Heart left ventricle (tissue), 16 donors: Measurements from ENCODE around the gene GATM. TPM values are rescaled to one million over a fixed set of nuclear protein-coding genes. Genes with fewer than 3 reads are reported as not detected.
"Not testable (repeated sequence)": the region's sequence is repeated elsewhere in the genome, so short reads cannot be mapped to it uniquely, and the experiment has no call there.

Experiments
- ATAC-seq, 4 donors: fragments of 200-7000 bp; cut with Tn5 transposase; one replicate each; pipeline ENCODE4 v1.9.1; 2020 to 2022; ENCODE audit warnings: moderate library complexity in 4 of 4, mild to moderate bottlenecking in 3 of 4, moderate number of reproducible peaks in 1 of 4
- DNase-seq, 5 donors: peaks; one replicate each; pipeline ENCODE4 v3.0.0-alpha.2; 2020
- H3K27ac ChIP-seq, 12 donors: fragments of 200-600 bp; sonication (generic) in 4 of 12; one replicate each; pipeline versions ENCODE4 v1.5.0 to v1.8.0; 2016 to 2022; ENCODE audit warnings: mild to moderate bottlenecking in 2 of 12
- H3K27me3 ChIP-seq, 9 donors: fragments of 200-600 bp; sonication (generic) in 2 of 9; one replicate each; pipeline versions ENCODE4 v1.5.1 to v1.8.0; 2016 to 2022; ENCODE audit warnings: mild to moderate bottlenecking in 3 of 9
- H3K36me3 ChIP-seq, 9 donors: fragments of 200-600 bp; sonication (generic) in 2 of 9; one replicate each; pipeline versions ENCODE4 v1.5.0 to v1.8.0; 2018 to 2022; ENCODE audit warnings: mild to moderate bottlenecking in 2 of 9
- H3K4me1 ChIP-seq, 12 donors: fragments of 200-600 bp; sonication (generic) in 4 of 12; one replicate each; pipeline versions ENCODE4 v1.5.0 to v1.8.0; 2016 to 2022; ENCODE audit warnings: mild to moderate bottlenecking in 3 of 12
- H3K4me3 ChIP-seq, 12 donors: fragments of 200-600 bp; sonication (generic) in 4 of 12; one replicate each; pipeline versions ENCODE4 v1.5.0 to v1.8.0; 2017 to 2022; ENCODE audit warnings: mild to moderate bottlenecking in 9 of 12, moderate library complexity in 4 of 12
- H3K9me3 ChIP-seq, 12 donors: fragments of 200-600 bp; sonication (generic) in 4 of 12; one replicate each; pipeline versions ENCODE4 v1.5.0 to v1.8.0; 2016 to 2022; ENCODE audit warnings: mild to moderate bottlenecking in 1 of 12
- POLR2A ChIP-seq, 2 donors: fragments of 450-650 bp; IDR thresholded peaks; one replicate each; pipeline ENCODE4 v1.6.1; 2017; ENCODE audit warnings: antibody characterized with exemption in 2 of 2, mild to moderate bottlenecking in 2 of 2, moderate library complexity in 2 of 2
- WGBS, 4 donors: extraction: QIAGEN DNeasy Blood & Tissue Kit in 2 of 4; methylation state at CpG; one replicate each; pipeline versions ENCODE4 v1.1.5 to v1.1.7; 2013 to 2018; 5-methylcytosine and 5-hydroxymethylcytosine counted together
- intact Hi-C, 10 donors: fragments of 100-400 bp; cut with DNase I; formaldehyde crosslinking; loops; one replicate each; pipeline versions ENCODE4 v1.11.1 to v1.14.2; 2022
- polyA plus RNA-seq, 2 donors: library from polyadenylated mRNA; stranded (reverse); fragments of 200-250 nt; gene quantifications; one replicate each; pipeline ENCODE4 v1.2.3, GENCODE V29; 2013
- total RNA-seq, 9 donors: library from RNA; depleted of rRNA in 2 of 9; stranded (reverse); fragments of >200 nt in 2 of 9; fragmentation: NEBNext Ultra II Directional in 3 of 9; extraction: Animal tissue kit (Norgen Biotek cat#: 25700) in 3 of 9; gene quantifications; one replicate each; pipeline versions ENCODE4 v1.1.0 to v1.2.4, GENCODE V29; 2016 to 2023
- TF ChIP-seq, protein P1 (sequence below), 12 donors: fragments of 200-600 bp; sonication (generic) in 4 of 12; IDR thresholded peaks; one replicate each; pipeline versions ENCODE4 v1.5.0 to v1.8.0; 2018 to 2022; ENCODE audit warnings: antibody characterized with exemption in 12 of 12, mild to moderate bottlenecking in 5 of 12
- donor health status: ischemic (EF 13 %, LVEDD 7.1; RV severe dilation, severe dysfunction).
- donor health status: healthy with polysubstance abuse.
- donor health status: DM: no; HTN: yes; CAD: no.
- donor health status: DM: no; HTN: no; CAD: no.
- donor health status: ischemic (EF 25% LVEDD 6.9; RV normal size, moderate dysfunction).
- donor health status: ischemic (EF 25% LVEDD 5.7; RV mildly dilated, moderate dysfunction).
- donor health status: healthy.
- donor health status: DM: yes; HTN: yes; CAD: no.
- donor health status: ischemic (EF 35%, LVEDD 5.7; RV mildly dilated, moderate dysfunction).
- donor health status: nonischemic (EF 11% LVEDD 7.7; RV severe dilation, severe dysfunction).
- donor health status: DM: yes; HTN: yes; CAD: no.
- donor health status: PGD.
- donor health status: ischemic (EF 29% LVEDD 5.4; RV normal size, mild dysfunction).
- donor health status: nonischemic (EF 23%, LVEDD 6.1; RV moderate dilation, normal function).

The GATM gene
- total and polyA plus RNA-seq, 11 donors = 8.3 to 121 (median 18.5) TPM

DNA sequence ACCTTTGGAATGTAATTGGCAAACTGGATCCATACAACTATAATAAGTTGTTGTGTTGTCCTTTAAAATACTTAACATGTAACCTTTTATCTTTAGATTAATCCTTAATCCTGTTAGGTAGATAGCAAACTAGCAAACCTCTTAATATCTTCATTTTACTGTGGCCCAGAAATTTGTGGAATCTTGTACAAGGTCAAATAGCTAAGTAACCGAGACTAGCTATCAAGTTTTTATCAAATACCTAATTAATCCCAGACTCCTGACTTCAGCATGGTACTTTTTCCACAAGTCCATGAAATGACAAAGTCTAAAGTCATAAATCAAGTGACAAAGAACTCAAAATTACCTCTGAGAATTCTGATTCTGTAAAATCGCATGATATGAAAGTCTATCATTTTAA, 4.4 kb downstream of the GATM start:
- TF ChIP-seq, protein P1, sequence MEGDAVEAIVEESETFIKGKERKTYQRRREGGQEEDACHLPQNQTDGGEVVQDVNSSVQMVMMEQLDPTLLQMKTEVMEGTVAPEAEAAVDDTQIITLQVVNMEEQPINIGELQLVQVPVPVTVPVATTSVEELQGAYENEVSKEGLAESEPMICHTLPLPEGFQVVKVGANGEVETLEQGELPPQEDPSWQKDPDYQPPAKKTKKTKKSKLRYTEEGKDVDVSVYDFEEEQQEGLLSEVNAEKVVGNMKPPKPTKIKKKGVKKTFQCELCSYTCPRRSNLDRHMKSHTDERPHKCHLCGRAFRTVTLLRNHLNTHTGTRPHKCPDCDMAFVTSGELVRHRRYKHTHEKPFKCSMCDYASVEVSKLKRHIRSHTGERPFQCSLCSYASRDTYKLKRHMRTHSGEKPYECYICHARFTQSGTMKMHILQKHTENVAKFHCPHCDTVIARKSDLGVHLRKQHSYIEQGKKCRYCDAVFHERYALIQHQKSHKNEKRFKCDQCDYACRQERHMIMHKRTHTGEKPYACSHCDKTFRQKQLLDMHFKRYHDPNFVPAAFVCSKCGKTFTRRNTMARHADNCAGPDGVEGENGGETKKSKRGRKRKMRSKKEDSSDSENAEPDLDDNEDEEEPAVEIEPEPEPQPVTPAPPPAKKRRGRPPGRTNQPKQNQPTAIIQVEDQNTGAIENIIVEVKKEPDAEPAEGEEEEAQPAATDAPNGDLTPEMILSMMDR (IDR thresholded peaks at IDR 0.05) = no peak
- no peak for TF ChIP-seq POLR2A (IDR thresholded peaks at IDR 0.05)
- no peak overlapping the region for H3K27ac ChIP-seq
- peaks cover 0 to 51% (median 0%) of the 10 kb centered on the region in 9 donors for H3K36me3 ChIP-seq
- no peaks in the 10 kb centered on the region for H3K9me3 ChIP-seq
- peaks cover 0 to 45% (median 23%) of the 10 kb centered on the region in 12 donors for H3K4me1 ChIP-seq
- DNase-seq = no peak
- H3K27me3 ChIP-seq = peaks cover 0 to 29% (median 0%) of the 10 kb centered on the region in 9 donors
- intact Hi-C loops = no loop called here
- 60 to 72% (median 64%) methylated on average over 2 of the region's 2 CpGs for WGBS, 4 donors
- no peak for ATAC-seq
- H3K4me3 ChIP-seq = no peak overlapping the region

DNA sequence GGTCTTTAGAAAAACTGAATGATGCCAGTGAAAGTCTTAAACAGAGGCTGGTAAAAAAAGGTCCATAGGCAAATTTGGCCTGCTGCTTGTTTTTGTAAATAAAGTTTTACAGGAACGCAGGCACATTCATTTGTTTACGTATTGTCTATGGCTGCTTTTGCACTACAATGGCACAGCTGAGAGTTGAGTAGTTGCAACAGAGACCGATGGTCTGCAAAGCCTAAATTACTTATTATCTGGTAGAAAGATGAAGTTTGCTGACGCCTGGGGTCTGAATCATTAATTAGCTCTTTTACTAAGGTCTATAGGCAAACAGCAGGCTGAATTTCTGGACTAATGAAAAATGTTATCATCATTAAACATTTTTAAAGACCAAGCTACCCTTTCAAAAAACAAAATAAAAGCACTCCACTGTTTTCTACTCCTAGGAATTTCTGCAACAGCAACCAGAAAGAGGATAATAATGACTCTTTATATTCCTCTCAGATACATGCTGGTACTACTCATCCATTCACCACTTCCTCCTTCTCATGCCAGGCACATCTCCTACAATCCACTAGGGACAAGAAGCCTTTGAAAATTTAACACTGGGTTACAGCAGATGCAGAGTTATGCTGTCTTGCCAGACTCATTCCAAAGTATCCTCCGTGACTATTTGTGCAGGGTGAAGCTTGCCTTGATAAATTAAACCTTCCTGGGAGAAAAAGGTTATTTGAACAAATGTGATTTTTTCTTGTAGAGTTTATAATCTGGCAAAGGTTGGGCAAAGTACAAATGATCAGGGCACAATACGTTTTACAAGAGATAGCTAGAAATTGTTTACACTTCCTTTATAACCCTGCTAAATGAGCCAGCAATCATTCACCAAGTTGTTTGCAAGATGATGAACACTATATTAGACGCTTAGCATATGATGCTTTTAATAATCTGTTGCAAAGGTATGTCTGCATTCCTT, 6.0 kb downstream of the GATM start:
- Histone ChIP-seq H3K27ac (no peak overlapping the region), H3K4me3 (no peak overlapping the region), H3K36me3 (peaks cover 0 to 67% (median 0%) of the 10 kb centered on the region in 9 donors), H3K9me3 (no peaks in the 10 kb centered on the region), H3K4me1 (peaks cover 0 to 51% (median 13%) of the 10 kb centered on the region in 12 donors), H3K27me3 (peaks cover 0 to 14% (median 0%) of the 10 kb centered on the region in 9 donors)
- 69 to 74% (median 73%) methylated on average over 7 of the region's 7 CpGs for WGBS, 4 donors
- TF ChIP-seq, protein P1 (IDR thresholded peaks at IDR 0.05) = no peak
- no peak for TF ChIP-seq POLR2A (IDR thresholded peaks at IDR 0.05)
- no peak for ATAC-seq
- DNase-seq = no peak
- intact Hi-C loops = no loop called here

DNA sequence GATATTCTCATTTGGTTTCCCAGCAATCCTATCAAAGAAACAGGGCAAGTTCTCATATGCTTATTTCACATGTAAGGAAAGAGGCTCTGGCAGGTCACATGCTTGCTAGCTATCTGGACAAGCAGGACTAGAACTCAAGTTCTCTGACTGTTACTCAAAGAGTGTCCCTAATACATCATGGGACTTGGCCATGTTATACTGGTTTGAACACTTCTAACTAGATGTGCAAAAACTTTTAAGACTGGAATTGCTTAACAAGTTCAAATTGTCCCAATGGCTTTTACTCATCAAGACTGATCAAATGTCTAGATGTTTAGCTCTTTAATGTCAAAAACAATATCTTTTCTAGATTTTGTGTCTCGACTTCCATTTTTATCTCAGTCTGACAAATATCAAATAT, 6.8 kb downstream of the GATM start:
- Histone ChIP-seq H3K36me3 (peaks cover 0 to 75% (median 2%) of the 10 kb centered on the region in 9 donors), H3K4me3 (no peak overlapping the region), H3K27ac (peak overlapping the region in 1 of 12 donors; percentile 33), H3K4me1 (peaks cover 0 to 47% (median 6%) of the 10 kb centered on the region in 12 donors), H3K9me3 (no peaks in the 10 kb centered on the region), H3K27me3 (peaks cover 0 to 6% (median 0%) of the 10 kb centered on the region in 9 donors)
- intact Hi-C loops = no loop called here
- TF ChIP-seq, protein P1 (IDR thresholded peaks at IDR 0.05) = no peak
- TF ChIP-seq POLR2A (IDR thresholded peaks at IDR 0.05) = no peak
- no peak for DNase-seq
- WGBS, 4 donors = 79 to 87% (median 83%) methylated on average over 1 of the region's 1 CpG
- no peak for ATAC-seq

DNA sequence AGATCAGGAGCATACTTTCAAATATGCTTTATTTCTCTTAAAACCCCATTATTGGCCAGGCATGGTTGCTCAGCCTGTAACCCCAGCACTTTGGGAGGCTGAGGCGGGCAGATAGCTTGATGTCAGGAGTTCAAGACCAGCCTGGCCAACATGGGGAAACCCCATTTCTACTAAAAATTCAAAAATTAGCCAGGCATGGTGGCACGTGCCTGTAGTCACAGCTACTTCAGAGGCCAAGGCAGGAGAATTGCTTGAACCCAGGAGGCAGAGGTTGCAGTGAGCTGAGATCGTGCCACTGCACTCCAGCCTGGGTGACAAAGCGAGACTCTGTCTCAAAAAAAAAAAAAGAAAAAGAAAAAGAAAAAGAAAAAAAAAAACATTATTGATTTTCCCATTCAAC, 8.3 kb downstream of the GATM start:
- WGBS, 4 donors = 87 to 89% (median 88%) methylated on average over 4 of the region's 4 CpGs
- H3K4me3 ChIP-seq, H3K9me3 ChIP-seq, H3K27ac ChIP-seq, ATAC-seq, intact Hi-C loops, DNase-seq, H3K27me3 ChIP-seq: not testable (repeated sequence)
- peaks cover 0 to 78% (median 16%) of the 10 kb centered on the region in 9 donors for H3K36me3 ChIP-seq
- H3K4me1 ChIP-seq = peaks cover 0 to 40% (median 2%) of the 10 kb centered on the region in 12 donors

DNA sequence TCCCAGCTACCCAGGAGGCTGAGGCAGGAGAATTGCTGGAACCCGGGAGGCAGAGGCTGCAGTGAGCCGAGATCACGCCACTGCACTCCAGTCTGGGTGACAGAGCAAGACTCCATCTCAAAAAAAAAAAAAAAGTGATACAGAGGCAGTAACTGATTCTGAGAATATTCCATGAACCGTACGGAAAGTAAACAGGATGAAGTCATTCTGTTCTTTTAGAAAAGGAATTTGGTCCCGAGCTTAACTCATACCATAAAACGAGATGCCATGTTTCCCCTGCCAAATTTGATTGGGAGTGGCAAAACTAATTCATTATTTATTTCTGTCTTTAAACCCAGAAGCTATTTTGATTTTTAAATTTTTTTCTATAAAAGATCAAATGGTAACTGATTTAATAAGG, 11.1 kb downstream of the GATM start:
- peaks cover 0 to 43% (median 7%) of the 10 kb centered on the region in 12 donors for H3K4me1 ChIP-seq
- ATAC-seq = peak in 2 of 4 donors; percentile 40 to 62
- intact Hi-C loops, DNase-seq, H3K4me3 ChIP-seq, H3K27me3 ChIP-seq, H3K9me3 ChIP-seq: not testable (repeated sequence)
- peak overlapping the region in 5 of 12 donors; percentile 11 to 54 (median 31) for H3K27ac ChIP-seq
- 43 to 50% (median 45%) methylated on average over 7 of the region's 7 CpGs for WGBS, 4 donors
- peaks cover 0 to 95% (median 31%) of the 10 kb centered on the region in 9 donors for H3K36me3 ChIP-seq
